Body of pancreas (tissue), 4 donors: Measurements from ENCODE around the gene PI4K2A. TPM values are rescaled to one million over a fixed set of nuclear protein-coding genes. Genes with fewer than 3 reads are reported as not detected.
A peak's percentile ranks its signal among the peaks of the same experiment; 100 is the strongest.
"Not testable (repeated sequence)": the region's sequence is repeated elsewhere in the genome, so short reads cannot be mapped to it uniquely, and the experiment has no call there.

Source experiments
- ATAC-seq: fragments of 150-250 bp; one replicate; pipeline ENCODE4 v1.9.1; 2016
- DNase-seq, 4 donors: peaks; one replicate each; pipeline ENCODE4 v3.0.0-alpha.2; 2019
- H3K27ac ChIP-seq, 4 donors: fragments of 200-600 bp; sonication (generic); 1 replicate in 3 of 4; 2 replicates in 1 of 4; pipeline versions ENCODE4 v1.5.1 to v1.6.1; 2016 to 2019; ENCODE audit warnings: mild to moderate bottlenecking in 1 of 4, mixed read lengths in 1 of 4, moderate library complexity in 1 of 4
- H3K27me3 ChIP-seq, 2 donors: fragments of 200-600 bp; sonication (generic); one replicate each; pipeline ENCODE4 v1.6.0; 2016; ENCODE audit warnings: mild to moderate bottlenecking in 1 of 2
- H3K36me3 ChIP-seq, 2 donors: fragments of 200-600 bp; sonication (generic); replicated peaks in 1 of 2; 2 replicates each; pipeline ENCODE4 v1.5.1; 2016; ENCODE audit warnings: low read depth in 2 of 2; ENCODE audit not compliant: insufficient read depth in 1 of 2
- H3K4me1 ChIP-seq: fragments of 200-600 bp; sonication (generic); one replicate; pipeline ENCODE4 v1.6.0; 2016
- H3K4me3 ChIP-seq, 2 donors: fragments of 200-600 bp; sonication (generic); 1 replicate in 1 of 2; 2 replicates in 1 of 2; pipeline ENCODE4 v1.5.1; 2016 to 2019
- H3K9me3 ChIP-seq, 3 donors: fragments of 200-600 bp; sonication (generic); 1 replicate in 2 of 3; 2 replicates in 1 of 3; pipeline ENCODE4 v1.5.1; 2016
- CTCF ChIP-seq, 7 experiments: fragments of 450-650 bp in 4 of 7; fragments of 200-600 bp in 3 of 7; sonication (generic) in 3 of 7; IDR thresholded peaks; one replicate each; pipeline ENCODE4 v1.5.1; 2016 to 2019; ENCODE audit warnings: antibody characterized with exemption in 7 of 7
- POLR2A ChIP-seq, 3 donors: fragments of 450-650 bp; IDR thresholded peaks; one replicate each; pipeline ENCODE4 v1.6.1; 2016; ENCODE audit warnings: antibody characterized with exemption in 3 of 3, mild to moderate bottlenecking in 2 of 3
- WGBS, 2 donors: methylation state at CpG; one replicate each; pipeline ENCODE4 v1.1.5; 2017; 5-methylcytosine and 5-hydroxymethylcytosine counted together
- intact Hi-C: fragments of 100-400 bp; cut with DNase I; formaldehyde crosslinking; loops from one replicate; pipeline ENCODE4 v1.15.1; 2023
- total RNA-seq, 2 donors: library from RNA; depleted of rRNA; stranded (reverse); fragments of >200 nt; gene quantifications; one replicate each; pipeline ENCODE4 v1.1.0, GENCODE V29; 2016

PI4K2A gene
- total RNA-seq, 2 donors from 2014 or later = 3.6 to 5.7 TPM

GRCh38 chr10:97644936-97645335, 4.5 kb downstream of the PI4K2A start:
- Histone ChIP-seq H3K36me3 (peaks cover 0 to 3% of the 10 kb centered on the region in 2 donors), H3K27me3 (no peaks in the 10 kb centered on the region), H3K9me3 (no peaks in the 10 kb centered on the region), H3K4me3 (no peak overlapping the region), H3K27ac (no peak overlapping the region), H3K4me1 (peaks cover 15% of the 10 kb centered on the region)
- no peak for TF ChIP-seq POLR2A (IDR thresholded peaks at IDR 0.05)
- TF ChIP-seq CTCF (IDR thresholded peaks at IDR 0.05) = no peak
- ATAC-seq = no peak
- intact Hi-C loops = no loop called here
- 94 to 100% methylated on average over 4 of the region's 4 CpGs for WGBS, 2 donors
- no peak for DNase-seq

GRCh38 chr10:97647556-97647955, 7.1 kb downstream of the PI4K2A start:
- H3K9me3 ChIP-seq = no peaks in the 10 kb centered on the region
- H3K4me1 ChIP-seq = peaks cover under 1% of the 10 kb centered on the region
- no peak overlapping the region for H3K4me3 ChIP-seq
- no peaks in the 10 kb centered on the region for H3K27me3 ChIP-seq
- H3K36me3 ChIP-seq = peaks cover 6 to 10% of the 10 kb centered on the region in 2 donors
- H3K27ac ChIP-seq = peak overlapping the region in 1 of 4 donors; percentile 15
- no peak for TF ChIP-seq CTCF (IDR thresholded peaks at IDR 0.05)
- DNase-seq = no peak
- ATAC-seq = no peak
- intact Hi-C loops = no loop called here
- WGBS, 2 donors = 83 to 95% methylated on average over 1 of the region's 1 CpG

- DNase-seq (peak in 1 of 4 donors; percentile 56), ATAC-seq (peak; percentile 47)
- Histone ChIP-seq H3K27me3 (no peaks in the 10 kb centered on the region), H3K9me3 (no peaks in the 10 kb centered on the region), H3K4me1 (no peaks in the 10 kb centered on the region), H3K36me3 (peaks cover 6 to 13% of the 10 kb centered on the region in 2 donors), H3K4me3 (no peak overlapping the region), H3K27ac (peak overlapping the region in 1 of 4 donors; percentile 63)
- 76 to 80% methylated on average over 5 of the region's 5 CpGs for WGBS, 2 donors
- intact Hi-C loops = no loop called here
- TF ChIP-seq POLR2A (IDR thresholded peaks at IDR 0.05) (peak in 2 of 3 donors; percentile 11 to 42), CTCF (IDR thresholded peaks at IDR 0.05) (no peak)
Observed at GRCh38 chr10:97648562-97649404, 8.3 kb downstream of the PI4K2A start.

GRCh38 chr10:97649405-97649750, 8.9 kb downstream of the PI4K2A start:
- Histone ChIP-seq H3K36me3 (peaks cover 6 to 11% of the 10 kb centered on the region in 2 donors), H3K27ac (peak overlapping the region in 1 of 4 donors; percentile 63)
- 82 to 94% methylated on average over 4 of the region's 4 CpGs for WGBS, 2 donors
- H3K4me1 ChIP-seq, H3K4me3 ChIP-seq, H3K27me3 ChIP-seq, intact Hi-C loops, DNase-seq, ATAC-seq, H3K9me3 ChIP-seq: not testable (repeated sequence)

- Histone ChIP-seq H3K4me1 (no peaks in the 10 kb centered on the region), H3K27ac (peak overlapping the region in 1 of 4 donors; percentile 12), H3K27me3 (no peaks in the 10 kb centered on the region), H3K36me3 (peaks cover 6 to 9% of the 10 kb centered on the region in 2 donors), H3K4me3 (no peak overlapping the region), H3K9me3 (no peaks in the 10 kb centered on the region)
- intact Hi-C loops = no loop called here
- TF ChIP-seq CTCF (IDR thresholded peaks at IDR 0.05) (no peak), POLR2A (IDR thresholded peaks at IDR 0.05) (no peak)
- ATAC-seq = no peak
- 78 to 80% methylated on average over 3 of the region's 3 CpGs for WGBS, 2 donors
- no peak for DNase-seq
Observed at GRCh38 chr10:97650726-97651125, 10.3 kb downstream of the PI4K2A start.
